SHP77 (cell line): ENCODE data around the gene DHH.

ENCODE experiments used
- DNase-seq, 2 experiments: peaks; one replicate each; lab custom pipeline; 2025; lab: John Stamatoyannopoulos, UW

Gene DHH

GRCh38 chr12:49050507-49051372 is 43.9 kb downstream of the DHH start:
- DNase-seq = no peak

DNA sequence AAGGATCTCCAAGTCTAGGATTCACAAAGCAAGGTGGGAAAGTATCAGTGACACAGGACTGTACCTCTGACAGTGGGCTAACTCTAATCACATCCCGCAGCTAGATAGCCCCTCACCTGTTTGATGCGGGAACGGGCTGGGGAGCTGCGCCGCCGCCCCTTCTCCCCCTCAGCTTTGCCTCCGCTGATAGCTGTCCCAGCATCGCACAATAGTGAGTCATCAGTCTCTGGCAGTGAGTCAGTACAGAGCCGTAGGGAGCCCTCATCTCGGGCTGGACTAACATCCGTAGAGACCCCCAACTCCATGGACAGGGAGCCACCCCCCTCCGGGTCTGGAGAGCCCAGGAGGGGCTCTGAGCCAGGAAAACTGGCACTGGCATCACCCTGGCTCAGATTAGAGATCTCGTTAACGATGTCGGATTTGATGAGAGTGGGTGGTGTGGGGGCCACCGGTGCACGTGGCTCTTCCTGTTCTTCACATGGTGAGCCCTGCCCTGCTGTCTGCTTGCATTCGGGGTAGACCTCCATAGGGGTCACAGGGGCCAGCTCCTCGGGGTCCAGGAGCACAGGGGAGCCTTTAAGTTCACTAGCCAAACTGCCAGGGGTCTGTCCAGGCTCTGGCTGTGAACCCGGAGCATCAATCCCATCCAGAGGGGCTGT is 44.9 kb downstream of the DHH start:
- no peak for DNase-seq

DNA sequence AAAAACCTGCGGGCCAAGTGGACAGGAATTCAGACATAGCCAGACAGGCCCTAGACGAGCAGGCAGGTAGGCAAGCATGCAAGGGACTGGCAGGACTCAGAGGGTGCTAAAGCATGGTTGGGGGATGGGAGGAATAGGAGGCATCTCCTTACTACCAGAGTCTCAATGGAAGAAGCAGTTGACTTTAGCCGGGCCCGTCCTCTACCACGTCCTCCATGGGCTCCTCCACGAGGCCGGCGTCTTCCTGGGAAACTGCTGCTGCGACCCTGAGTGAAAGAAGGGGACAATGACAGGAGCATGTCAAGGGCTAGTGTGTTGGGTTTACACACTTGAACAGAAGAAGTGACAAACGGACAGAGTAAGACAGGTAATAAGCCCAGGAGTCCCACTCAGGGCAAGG is 45.6 kb downstream of the DHH start:
- DNase-seq = no peak

DNA sequence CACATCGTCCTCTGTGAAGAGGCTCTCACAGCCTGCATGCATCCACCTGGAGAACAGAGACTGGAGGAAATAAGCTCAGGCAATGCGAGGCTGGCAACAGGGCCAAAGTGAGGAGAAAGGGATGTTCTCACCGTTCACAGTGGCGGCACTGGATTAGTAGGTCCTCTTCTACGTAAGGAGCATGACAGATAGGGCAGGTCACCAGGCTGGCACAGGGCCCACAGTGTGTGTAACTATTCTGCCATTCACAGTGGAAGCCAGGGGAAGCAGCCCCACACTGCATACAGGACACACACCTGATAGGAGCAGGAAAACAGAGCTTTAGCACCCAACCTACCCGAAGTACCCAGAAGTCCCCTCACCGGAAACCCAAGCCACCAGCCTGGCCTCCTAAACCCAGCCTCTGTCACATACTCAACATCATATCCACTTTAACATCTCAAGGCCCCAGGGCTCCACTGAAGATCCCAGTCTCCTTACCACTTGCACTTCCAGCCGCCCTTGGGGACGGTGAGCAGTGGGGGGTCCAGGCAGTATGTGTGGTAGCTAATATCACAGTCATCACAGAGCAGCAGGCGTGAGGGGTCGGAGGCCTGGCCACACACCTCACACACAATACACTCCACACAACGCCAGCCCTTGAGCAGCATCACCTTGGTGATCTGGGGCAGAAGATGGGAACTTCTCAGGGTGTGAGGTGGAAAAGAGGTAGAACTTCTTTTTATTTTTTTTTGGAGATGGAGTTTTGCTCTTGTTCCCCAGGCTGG is 48.3 kb downstream of the DHH start:
- no peak for DNase-seq

- no peak for DNase-seq
Observed at GRCh38 chr12:49044660-49045059, 49.9 kb downstream of the DHH start.

DNA sequence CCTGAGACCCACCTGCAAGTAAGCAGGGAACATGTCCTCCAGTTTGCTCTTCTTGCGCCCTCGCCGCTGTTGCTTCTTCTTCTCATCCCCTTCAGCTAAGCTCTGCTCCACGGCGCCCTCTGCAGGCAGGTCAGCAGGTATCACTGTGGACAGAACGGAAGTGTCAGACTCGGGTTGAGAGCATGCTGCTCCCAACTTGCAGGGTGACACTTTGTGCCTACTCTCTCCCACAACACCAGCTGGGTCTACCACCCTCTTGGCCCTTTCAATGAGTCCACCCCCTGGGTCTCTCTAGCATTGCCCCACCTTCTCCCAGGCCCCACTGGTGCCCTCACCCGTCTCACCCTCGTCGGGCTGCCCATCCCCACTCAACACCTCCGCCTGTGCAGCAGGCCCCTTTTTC is 50.7 kb downstream of the DHH start:
- DNase-seq = peak in 1 of 2 experiments; percentile 43

DNA sequence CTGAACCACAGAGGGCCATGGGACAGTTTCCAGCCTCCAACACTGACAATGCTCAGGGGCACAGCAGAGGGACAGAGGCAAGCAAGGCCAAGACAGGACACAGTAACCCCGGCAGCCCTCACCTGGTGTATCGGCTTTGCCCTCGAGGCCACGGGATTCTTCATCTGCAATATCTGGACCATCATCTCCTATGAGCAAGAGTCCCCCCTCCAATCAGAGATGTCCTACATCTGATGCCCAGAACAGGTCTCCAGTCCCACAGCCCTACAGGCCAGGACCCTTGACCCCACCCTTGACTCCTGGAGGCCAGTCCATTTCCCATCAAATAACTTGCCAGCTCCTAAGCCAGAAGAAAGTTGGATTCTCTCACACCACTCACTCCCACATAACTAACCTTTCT is 51.4 kb downstream of the DHH start:
- no peak for DNase-seq

DNA sequence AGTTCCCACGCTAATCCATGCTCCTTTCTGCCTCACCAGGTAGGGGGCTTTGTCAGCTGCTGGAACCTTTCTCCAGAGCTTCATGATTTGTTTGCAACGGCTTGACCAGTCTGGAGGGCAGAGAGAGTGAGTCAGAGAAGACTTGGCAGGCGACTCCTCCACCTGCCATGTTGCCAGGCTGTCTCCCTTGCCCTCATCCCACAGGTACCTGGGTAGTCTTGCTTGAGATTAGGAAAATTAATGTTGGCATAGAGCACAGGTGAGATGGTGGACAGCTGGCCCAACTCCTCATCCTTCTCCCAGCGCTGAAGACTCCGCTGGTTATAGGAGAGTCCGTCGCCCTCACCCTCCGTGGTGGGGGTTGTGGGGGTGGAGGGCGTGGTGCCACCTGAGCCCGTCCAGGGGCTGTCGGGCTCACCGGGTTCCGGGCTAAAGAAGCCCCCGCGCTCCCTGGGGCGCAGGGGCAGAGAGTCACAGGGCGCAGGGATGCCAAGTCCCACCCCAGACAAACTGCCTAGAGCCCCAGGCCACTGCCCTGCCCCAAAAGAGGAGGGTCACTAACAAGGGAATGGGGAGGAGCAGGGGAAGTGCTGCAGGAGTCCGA is 52.6 kb downstream of the DHH start:
- DNase-seq = no peak

- no peak for DNase-seq
Observed at GRCh38 chr12:49041036-49041880, 53.3 kb downstream of the DHH start.

GRCh38 chr12:49040364-49040855 is 54.2 kb downstream of the DHH start:
- no peak for DNase-seq

GRCh38 chr12:49039421-49040363 is 54.9 kb downstream of the DHH start:
- DNase-seq = no peak

GRCh38 chr12:49038291-49038955 is 56.2 kb downstream of the DHH start:
- no peak for DNase-seq

- DNase-seq = no peak
Observed at GRCh38 chr12:49037947-49038237, 56.7 kb downstream of the DHH start.

DNA sequence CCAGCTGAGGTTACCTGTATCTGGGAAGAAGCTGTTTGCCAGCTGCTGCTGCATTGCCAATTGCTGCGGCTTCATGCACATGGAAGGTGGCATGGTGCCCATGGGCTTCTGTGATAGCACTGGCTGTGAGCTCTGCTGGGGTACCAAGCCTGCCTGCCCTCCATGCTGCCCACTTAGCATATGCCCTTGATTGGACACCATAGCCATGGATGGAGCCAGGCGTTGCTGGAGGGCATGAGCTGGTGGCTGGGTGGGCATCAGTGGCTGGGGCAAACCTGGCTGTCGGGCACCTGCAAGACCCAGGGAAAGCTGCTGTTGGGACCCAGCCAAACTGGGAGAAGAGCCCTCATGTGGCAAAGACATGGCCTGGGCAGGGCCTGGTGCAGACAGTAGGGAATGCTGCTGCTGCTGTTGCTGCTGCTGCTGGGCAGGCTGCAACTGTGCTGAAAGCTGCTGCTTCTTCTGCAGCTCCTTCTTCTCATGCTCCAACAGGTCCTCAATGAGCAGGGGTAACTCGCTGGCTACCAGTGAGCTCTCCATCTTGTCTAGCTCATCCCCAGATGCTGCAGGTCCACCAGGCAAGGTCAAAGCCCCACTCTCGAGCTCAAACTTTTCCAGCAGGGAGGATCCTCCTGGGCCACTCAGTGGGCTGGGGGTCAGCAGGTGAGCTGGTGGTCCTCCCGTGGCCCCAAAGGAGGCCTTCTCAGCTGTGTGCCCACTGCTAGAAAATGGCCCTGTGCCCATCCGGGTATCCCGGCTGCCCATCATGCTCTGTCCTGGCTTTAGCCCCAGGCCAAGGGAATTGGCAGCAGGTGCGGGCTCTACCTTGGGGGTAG is 57.3 kb downstream of the DHH start:
- no peak for DNase-seq
